ENCODE results near the gene LCN6. TPM values are rescaled to one million over a fixed set of nuclear protein-coding genes. Genes with fewer than 3 reads are reported as not detected.

Gene LCN6
- total and polyA plus RNA-seq, 9 of the 15 experiments (the other 6 are each of a cell fraction or from before 2014, with no cell fraction given) = 0.10 to 0.45 (median 0.37) TPM; not detected in 5

DNA sequence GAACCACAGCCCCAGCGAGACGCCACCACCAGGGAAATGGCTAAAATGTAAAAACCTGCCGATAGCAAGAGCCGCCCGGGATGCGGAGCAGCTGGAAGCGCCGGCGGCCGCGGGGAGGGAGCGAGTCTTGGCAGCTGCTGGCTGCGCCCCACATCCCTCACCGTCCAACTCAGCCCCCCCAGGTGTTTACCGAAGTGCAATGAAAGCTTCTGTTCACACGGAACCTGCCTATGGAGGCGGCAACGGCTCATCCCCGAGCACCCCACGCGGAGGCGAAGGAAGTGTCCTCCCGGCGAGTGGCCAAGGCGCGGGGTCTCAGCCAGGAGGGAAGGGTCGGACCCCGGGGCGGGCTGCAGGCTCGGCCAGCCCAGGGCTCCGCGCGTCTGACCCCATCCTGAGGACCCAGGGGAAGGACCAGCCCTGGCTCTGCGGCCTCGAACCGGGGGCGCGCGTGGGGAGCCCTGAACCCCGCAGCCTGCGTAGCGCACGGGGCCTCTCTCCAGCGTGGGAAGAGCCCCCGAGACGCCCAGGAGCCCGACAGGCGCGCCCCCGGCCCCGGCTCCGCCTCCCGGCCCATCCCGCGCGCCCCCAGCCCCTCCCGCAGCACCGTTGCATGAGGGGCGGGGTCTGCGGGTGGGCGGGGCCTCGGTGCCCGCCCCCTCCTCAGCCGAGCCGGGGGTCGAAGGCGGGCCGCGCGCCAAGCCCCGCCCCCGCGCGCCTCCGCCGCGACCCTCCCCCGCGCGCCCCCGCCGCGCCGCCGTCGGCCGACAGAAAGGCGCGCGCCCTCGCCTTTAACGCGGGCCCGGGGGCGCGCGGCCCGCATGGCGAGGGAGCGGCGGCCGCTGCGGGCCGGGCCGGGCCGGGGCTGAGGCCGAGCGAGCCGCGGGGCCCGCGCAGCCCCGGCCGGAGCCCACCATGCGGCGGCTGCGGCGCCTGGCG lies 36.3 kb downstream of the LCN6 start, which contains the start of gene DIPK1B (continued):
- TF ChIP-seq ZNF583 (CRISPR knock-in tag; IDR thresholded peaks at IDR 0.05) (no peak), ZNF197 (CRISPR knock-in tag; IDR thresholded peaks at IDR 0.05; ENCODE audit: low read depth) (no peak), ZNF561 (CRISPR knock-in tag; conservative IDR thresholded peaks at IDR 0.05) (no peak), IFI16 (CRISPR knock-in tag; IDR thresholded peaks at IDR 0.05) (no peak), CTBP1 (IDR thresholded peaks at IDR 0.05; ENCODE audit: borderline replicate concordance) (peak; percentile 68), SREBF1 (IDR thresholded peaks at IDR 0.05; ENCODE audit: borderline replicate concordance, low read depth, low read length) (no peak), PRMT5 (CRISPR knock-in tag; IDR thresholded peaks at IDR 0.05) (no peak), YBX1 (IDR thresholded peaks at IDR 0.05) (no peak), RCOR1 (IDR thresholded peaks at IDR 0.05; ENCODE audit: borderline replicate concordance in 1 of 2, low read depth in 2 of 2, low read length in 2 of 2) (no peak), CTCF (IDR thresholded peaks at IDR 0.05 in 2 of 3, conservative IDR thresholded peaks at IDR 0.05 in 1 of 3; ENCODE audit: insufficient read depth in 2 of 3, low read depth in 1 of 3, low read length in 3 of 3) (no peak), MYC (IDR thresholded peaks at IDR 0.05; ENCODE audit: low read depth, low read length) (no peak), MYC (CRISPR knock-in tag; IDR thresholded peaks at IDR 0.05; ENCODE audit: borderline replicate concordance, low read depth) (0 out of 2 replicates have a peak, but pooled peaks have one; percentile 41), RREB1 (CRISPR knock-in tag; IDR thresholded peaks at IDR 0.05) (no peak), ZNF766 (CRISPR knock-in tag; conservative IDR thresholded peaks at IDR 0.05) (peak; percentile 55; the same call in 1 of the 2 replicates), ZBED1 (IDR thresholded peaks at IDR 0.05) (no peak), HOMEZ (CRISPR knock-in tag; IDR thresholded peaks at IDR 0.05) (no peak)
- TF ChIP-seq, protein P1, sequence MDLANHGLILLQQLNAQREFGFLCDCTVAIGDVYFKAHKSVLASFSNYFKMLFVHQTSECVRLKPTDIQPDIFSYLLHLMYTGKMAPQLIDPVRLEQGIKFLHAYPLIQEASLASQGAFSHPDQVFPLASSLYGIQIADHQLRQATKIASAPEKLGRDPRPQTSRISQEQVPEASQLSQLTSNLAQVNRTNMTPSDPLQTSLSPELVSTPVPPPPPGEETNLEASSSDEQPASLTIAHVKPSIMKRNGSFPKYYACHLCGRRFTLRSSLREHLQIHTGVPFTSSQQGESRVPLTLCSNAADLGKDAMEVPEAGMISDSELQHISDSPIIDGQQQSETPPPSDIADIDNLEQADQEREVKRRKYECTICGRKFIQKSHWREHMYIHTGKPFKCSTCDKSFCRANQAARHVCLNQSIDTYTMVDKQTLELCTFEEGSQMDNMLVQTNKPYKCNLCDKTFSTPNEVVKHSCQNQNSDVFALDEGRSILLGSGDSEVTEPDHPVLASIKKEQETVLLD (IDR thresholded peaks at IDR 0.05) = 0 out of 2 replicates have a peak, but pooled peaks have one; percentile 28

Data from K562 (cell line).